Ishikawa (cell line): ENCODE results near the gene DOCK2.

Experiments used
- CEBPB ChIP-seq: IDR thresholded peaks from 2 replicates; pipeline ENCODE4 v1.6.1; 2012
- EGR1 ChIP-seq: IDR thresholded peaks from 2 replicates; pipeline ENCODE4 v1.6.1; 2012
- EP300 ChIP-seq: IDR thresholded peaks from 2 replicates; pipeline ENCODE4 v1.6.1; 2012; ENCODE audit warnings: borderline replicate concordance
- FOXM1 ChIP-seq: IDR thresholded peaks from 2 replicates; pipeline ENCODE4 v1.6.1; 2012; ENCODE audit warnings: low read depth, borderline replicate concordance
- RAD21 ChIP-seq: IDR thresholded peaks from 2 replicates; pipeline ENCODE4 v1.6.1; 2012; ENCODE audit warnings: low read depth
- TAF1 ChIP-seq: IDR thresholded peaks from 2 replicates; pipeline ENCODE4 v1.6.1; 2012; ENCODE audit warnings: low read depth, mild to moderate bottlenecking
- TCF12 ChIP-seq: IDR thresholded peaks from 2 replicates; pipeline ENCODE4 v1.6.1; 2012; ENCODE audit warnings: low read depth
- TEAD4 ChIP-seq: IDR thresholded peaks from 2 replicates; pipeline ENCODE4 v1.6.1; 2012
- YY1 ChIP-seq: IDR thresholded peaks from 2 replicates; pipeline ENCODE4 v1.6.1; 2012; ENCODE audit warnings: low read depth
- TF ChIP-seq, protein P1 (sequence below): IDR thresholded peaks from 2 replicates; pipeline ENCODE4 v1.6.1; 2012
- TF ChIP-seq, protein P2 (sequence below): IDR thresholded peaks from 2 replicates; pipeline ENCODE4 v1.6.1; 2012; ENCODE audit warnings: low read depth, mild to moderate bottlenecking

DNA sequence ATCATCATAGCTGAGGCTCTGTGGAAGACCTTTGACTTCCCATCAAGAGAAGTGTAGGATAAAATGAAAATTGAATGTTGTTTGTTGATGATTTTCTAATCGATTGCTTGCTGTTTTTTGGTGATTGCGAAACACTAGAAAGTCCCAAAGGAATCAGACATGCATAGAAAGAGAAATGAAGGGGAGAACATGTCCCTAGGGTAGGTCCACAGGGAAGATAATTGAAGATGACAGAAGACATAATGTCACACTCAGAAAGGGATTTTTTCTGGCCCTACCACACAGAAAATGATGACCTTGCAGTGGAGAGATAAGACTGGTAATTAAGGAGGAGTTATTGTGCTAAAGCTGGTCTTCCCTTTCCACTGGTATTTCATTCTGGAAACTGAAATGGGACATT is 280.4 kb downstream of the DOCK2 start:
- TF ChIP-seq, protein P1, sequence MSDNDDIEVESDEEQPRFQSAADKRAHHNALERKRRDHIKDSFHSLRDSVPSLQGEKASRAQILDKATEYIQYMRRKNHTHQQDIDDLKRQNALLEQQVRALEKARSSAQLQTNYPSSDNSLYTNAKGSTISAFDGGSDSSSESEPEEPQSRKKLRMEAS = no peak
- TF ChIP-seq FOXM1 = no peak
- no peak for TF ChIP-seq TCF12
- TF ChIP-seq, protein P2, sequence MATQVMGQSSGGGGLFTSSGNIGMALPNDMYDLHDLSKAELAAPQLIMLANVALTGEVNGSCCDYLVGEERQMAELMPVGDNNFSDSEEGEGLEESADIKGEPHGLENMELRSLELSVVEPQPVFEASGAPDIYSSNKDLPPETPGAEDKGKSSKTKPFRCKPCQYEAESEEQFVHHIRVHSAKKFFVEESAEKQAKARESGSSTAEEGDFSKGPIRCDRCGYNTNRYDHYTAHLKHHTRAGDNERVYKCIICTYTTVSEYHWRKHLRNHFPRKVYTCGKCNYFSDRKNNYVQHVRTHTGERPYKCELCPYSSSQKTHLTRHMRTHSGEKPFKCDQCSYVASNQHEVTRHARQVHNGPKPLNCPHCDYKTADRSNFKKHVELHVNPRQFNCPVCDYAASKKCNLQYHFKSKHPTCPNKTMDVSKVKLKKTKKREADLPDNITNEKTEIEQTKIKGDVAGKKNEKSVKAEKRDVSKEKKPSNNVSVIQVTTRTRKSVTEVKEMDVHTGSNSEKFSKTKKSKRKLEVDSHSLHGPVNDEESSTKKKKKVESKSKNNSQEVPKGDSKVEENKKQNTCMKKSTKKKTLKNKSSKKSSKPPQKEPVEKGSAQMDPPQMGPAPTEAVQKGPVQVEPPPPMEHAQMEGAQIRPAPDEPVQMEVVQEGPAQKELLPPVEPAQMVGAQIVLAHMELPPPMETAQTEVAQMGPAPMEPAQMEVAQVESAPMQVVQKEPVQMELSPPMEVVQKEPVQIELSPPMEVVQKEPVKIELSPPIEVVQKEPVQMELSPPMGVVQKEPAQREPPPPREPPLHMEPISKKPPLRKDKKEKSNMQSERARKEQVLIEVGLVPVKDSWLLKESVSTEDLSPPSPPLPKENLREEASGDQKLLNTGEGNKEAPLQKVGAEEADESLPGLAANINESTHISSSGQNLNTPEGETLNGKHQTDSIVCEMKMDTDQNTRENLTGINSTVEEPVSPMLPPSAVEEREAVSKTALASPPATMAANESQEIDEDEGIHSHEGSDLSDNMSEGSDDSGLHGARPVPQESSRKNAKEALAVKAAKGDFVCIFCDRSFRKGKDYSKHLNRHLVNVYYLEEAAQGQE = no peak
- TF ChIP-seq YY1 = no peak
- no peak for TF ChIP-seq CEBPB
- no peak for TF ChIP-seq TAF1
- TF ChIP-seq RAD21 = no peak
- TF ChIP-seq TEAD4 = no peak
- TF ChIP-seq EGR1 = no peak
- no peak for TF ChIP-seq EP300
